Inferior parietal cortex (tissue), 1 donor: ENCODE data around the gene ZNF653.

Experiments used
- DNase-seq: peaks from one replicate; pipeline ENCODE4 v3.0.0-alpha.2; 2016; ENCODE audit errors: extremely low spot score

The ZNF653 gene

DNA sequence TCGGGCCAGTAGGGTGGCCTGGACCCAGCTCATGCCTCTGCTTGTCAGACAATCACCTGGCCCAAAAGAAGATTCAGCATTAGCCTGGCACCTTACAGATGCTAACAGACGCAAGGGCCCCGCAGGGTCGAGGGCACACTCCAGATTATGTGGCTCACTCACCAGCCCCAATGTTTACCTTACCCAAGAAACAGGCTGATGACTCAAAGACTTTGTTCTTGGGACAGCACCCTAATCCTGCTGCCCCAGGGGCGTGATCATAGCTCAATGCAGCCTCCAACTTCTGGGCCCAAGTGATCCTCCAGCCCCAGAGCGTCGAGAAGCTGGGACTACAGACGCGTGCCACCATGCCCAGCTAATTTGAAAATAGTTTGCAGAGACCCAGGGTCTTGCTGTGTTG is 13.5 kb upstream of the ZNF653 start:
- DNase-seq, result no peak

DNA sequence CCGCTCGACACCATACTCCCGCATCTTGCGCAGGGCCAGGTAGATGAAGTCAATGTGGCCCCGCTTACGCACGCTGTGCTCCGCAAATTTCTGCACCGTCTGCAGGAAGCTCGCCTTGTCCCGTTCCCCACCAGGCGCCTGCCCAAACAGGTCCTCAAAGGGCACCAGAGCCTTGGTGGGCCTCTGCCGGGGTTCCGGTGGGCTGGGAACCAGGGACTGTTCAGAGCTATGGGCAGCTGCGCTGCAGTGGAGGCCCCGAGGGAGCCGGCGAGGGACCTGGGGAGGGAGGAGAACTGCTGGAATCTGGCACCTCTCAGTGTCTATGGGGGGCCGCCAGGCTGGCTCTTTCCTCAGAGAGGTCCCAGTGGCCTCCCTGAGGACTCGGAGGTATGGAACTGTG is 8.3 kb upstream of the ZNF653 start:
- no peak for DNase-seq

DNA sequence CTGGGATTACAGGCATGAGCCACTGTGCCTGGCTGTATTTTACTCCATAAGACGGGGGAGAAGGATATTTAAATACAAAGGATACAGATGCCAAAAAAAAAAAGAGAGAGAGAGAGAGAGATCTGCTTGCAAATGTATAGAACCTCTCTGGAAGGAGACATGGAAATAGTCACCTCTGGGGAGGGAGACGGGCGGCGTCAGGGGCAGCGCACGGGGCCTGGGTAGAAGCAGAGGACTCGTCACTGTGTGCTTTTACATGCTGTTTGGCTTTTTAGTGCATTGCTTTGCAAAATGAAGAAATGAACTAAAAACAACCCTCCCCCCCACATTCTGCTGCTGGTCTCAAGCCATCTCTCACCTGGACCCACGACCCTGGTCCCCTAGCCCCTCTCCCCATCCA is 4.8 kb upstream of the ZNF653 start:
- DNase-seq, result no peak

DNA sequence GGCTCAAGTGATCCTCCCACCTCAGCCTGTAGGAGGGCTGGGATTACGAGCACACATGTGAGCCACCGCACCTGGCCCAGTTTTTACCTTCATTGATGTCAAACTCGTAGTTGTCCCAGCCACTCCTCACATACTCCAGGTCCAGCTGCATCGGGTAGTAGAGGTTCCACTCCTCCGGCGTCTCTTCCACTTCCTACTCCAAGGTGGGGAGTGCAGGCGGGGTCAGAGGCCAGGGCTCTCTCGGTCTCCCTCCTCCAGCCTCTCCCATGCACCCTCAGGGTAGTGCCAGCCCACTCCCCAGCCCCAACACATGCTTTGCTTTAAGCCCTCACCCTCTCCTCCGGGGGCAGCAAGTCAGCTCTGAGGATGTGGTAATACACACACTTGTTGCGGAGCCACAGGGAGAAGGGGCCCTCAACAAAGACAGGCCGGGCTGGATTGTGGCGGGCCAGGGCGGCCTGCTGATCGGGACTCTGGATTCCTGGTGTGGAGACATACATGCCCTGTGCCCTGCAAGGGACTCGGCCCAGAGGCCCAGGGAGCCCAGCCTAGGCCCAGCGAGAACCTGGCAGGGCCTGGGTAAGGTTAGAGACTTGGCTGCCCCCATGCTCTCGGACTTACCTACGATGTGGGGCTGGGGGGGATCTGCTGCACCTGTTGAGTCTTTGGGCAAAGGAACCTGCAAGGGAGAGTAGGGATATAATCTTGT is 1.9 kb upstream of the ZNF653 start:
- no peak for DNase-seq

DNA sequence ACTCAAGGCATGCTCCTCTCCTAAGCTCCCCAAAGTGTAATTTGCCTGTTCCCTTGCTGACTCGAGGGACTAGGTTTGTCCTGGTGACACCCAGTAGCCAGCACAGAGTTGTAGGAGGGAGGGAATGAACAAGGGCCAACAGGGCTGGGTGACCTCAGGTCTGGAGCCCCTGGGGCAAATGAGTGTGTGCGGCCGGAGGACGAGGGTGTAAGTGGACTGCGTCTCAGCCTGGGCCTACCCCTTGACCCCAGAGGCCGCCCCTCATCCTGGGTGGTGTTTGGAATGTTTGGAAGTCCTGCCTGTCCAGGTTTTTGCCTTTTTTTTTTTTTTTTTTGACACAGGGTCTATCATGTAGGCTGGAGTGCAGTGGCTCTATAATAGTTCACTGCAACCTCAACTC is 1.3 kb upstream of the ZNF653 start:
- DNase-seq, result no peak

DNA sequence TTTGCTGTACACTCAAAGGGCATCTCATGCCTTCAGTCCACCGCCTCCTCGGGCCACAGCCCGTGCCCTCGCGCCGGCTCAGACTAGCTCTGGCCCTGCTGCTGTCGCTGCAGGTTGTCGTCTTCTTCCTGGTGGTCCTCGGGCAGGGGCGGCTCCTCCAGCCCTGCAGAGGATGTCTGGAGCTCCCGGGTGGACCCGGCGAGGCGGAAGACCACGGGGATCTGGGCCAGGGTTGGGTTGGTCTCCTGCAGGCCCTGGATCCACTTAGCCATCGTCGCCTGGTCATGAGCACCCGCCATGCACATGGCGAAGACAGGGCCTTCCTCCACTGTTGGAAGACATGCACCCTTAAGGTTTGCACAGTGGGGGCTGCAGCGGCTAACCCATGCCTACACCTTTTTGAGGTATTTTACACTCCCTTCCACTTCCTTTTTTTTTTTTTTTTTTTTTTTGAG is 489 bp upstream of the ZNF653 start:
- DNase-seq, result no peak

DNA sequence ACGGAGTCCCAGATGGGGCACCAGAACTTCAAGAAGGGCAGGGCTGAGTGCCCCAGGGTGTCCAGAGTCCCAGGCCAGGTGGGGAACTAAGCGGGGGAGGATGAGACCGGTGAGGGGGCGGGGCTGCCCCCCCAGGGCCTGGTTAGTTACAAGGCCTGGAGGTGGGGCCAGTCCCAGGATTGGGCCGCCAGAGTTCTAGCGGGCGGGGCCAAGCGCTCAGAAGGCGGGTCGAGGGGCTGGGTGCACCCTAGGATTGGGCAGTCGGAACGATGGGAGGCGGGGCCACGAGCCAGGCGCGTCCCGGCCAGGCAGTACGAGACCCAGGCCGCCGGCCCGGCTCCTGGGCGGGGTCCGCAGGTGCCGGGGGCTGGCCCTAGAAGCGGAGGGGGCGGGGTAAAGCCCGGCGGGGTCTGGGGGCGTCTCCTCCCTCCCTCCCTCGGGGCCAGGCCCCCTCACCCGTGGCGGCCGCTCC is 571 bp downstream of the ZNF653 start:
- DNase-seq, result peak; percentile 93

DNA sequence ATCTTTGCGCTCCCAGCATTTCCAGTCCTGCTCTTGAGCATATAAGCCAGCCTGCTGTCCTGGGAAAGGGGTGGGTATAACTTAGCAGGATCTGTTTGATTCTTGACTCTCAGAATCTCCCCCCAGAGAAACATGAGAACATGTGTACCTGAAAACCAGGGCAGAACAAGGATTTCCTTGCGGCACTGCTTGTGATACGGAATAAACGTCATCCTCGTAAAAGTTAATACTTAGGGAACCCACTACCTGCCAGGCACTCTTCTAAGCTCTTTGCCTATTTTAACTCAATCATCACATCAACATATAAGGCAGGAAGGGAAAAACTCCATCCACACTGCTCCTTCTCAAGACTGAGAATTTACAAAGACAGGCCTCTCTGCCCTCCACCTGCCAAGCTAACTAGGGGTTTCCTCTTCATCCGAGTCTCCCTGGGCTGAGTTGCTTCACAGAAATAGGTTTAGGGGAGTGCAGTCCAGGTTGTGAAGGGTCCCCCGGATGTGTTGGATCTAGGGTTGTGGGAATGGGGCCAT is 1.1 kb downstream of the ZNF653 start:
- no peak for DNase-seq

DNA sequence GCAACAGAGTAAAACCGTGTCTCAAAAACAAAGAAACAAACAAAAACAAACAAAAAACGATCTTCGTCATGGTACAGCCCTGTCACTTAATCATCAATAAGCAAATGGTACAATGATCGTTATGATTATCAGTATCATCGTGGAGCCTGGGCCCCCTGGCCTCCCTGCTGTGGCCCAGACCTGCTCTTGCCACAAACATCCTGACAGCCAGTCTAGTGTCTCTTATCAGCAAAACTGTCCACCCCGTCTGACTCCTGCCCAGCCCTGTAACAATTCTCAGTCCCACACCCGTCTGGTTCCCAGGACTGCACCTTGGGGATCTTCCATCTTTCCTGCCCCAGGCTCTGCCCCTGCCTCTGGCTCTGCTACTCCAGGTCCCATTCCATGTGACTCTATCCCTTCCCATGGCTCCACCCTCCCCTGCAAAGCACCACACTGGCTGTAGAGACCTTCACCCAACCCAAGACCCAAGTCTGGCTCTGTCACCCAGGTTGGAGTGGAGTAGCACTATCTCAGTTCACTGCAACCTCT is 5.7 kb downstream of the ZNF653 start:
- DNase-seq, result no peak

DNA sequence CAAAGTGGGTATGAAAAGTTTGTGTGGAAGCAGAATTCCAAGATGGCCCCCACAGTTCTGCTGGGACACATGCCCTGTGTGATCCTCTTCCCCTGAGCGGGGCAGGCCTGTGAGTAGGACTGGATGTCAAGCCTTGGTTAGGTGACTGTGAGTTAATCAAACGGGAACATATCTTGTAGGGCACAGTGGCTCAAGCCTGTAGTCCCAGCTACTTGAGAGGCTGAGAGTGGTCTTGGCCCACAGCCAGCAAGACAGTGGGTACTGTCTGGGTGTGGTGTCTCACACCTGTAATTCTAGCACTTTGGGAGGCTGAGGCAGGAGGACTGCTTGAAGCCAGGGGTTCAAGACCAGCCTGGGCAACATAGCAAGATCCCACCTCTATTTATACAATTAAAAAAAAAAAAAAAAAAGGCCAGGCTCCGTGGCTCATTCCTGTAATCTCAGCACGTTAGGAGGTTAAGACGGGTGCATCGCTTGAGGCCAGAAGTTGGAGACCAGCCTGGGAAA is 6.4 kb downstream of the ZNF653 start:
- no peak for DNase-seq

DNA sequence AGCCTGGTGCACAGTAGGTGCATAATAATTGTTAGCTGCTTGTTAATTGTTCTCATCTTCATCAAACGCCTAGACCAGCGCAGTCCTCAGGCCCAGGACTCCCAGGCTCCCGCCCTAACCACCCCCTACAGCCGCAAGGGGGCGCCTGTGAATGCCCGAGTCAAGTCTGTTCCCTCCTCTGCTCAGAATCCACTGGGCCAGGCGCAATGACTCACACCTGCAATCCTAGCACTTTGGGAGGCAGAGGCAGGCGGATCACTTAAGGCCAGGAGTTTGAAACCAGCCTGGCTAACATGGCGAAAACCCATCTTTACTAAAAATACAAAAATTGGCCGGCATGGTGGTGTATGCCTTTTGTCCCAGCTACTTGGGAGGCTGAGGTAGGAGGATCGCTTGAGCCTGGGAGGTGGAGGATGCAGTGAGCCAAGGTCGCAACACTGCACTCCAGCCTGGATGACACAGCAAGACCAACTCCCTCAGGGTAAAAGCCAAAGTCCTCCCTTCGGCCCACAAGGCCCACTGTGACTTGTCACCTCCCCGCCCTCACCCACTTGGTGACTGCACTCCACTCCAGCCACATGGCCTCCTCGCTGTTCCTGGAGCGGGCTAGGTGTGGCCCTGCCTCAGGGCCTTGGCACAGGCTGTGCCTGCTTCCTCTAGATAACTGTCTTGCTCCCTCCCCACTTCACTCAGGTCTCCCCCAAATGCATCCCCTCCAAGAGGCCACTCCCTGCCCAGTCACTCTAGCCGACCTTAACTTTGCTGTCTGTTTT is 9.1 kb downstream of the ZNF653 start:
- peak; percentile 57 for DNase-seq

DNA sequence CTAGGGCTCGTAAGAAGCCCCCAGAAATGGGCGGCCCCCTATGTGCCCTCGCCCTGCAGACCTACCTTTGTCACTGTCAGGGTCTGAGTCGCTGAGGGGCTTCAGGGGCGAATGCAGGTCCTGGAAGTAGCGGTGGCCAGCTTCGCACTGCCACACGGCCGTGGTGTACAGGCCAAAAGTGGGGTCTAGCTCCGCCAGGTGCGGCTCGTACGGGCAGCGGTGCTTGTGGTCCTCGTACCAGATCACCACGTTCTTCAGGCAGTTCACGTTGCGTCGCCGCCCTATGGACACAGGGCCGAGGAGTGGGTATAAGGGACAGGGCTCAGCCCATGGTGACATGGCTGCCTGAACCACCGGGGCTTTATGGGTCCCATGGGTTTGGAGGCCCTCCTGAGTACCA is 9.8 kb downstream of the ZNF653 start:
- no peak for DNase-seq

DNA sequence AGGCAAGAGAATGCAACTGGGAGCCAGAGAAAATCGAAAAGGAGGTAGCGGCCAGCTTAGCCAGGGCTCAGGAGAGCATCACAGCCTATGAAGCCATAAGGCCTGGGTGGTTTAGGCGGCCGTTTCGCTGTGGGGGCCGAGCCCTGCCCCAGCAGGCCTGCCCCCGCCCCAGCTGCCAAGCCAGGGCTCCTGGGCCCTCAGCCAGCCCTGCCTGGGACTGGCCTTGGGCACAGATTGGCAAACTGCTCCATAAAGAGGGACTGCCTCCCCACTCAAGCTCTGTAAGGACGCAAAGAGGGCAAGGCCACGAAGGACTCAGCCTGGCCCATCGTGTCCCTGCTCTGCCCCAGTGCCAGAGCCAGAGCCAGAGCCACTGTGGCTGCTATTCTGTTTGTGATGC is 10.2 kb downstream of the ZNF653 start:
- DNase-seq, result no peak

DNA sequence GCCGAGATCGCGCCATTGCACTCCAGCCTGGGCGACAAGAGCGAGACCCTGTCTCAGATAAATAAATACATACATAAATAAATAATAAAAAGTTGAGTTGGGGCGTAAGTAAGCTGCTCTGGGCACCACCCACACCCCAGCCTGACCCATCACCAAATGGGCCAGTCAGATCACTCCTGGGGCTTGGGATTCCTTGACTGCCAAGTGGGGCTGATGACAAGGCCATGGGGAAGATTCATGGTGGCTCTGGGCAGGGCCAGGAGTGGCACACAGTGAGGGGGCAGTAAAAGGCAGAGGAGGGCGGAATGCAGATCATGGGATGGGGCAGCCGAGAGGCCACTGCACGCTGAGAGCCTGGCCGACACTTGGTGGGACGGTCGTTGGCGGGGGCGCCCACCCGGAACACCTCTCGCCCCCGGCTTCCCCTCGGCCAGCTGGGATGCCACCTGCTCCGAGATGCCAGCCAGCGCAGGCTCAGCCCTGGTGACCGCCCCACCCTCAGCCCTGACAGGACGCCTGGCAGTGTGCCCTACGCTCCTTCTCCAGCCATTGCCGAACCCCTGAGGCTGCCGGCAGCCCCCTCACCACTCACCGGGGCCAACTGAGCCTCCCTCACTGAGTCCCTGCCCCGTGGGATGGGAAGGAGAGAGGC is 10.9 kb downstream of the ZNF653 start:
- DNase-seq, result no peak

DNA sequence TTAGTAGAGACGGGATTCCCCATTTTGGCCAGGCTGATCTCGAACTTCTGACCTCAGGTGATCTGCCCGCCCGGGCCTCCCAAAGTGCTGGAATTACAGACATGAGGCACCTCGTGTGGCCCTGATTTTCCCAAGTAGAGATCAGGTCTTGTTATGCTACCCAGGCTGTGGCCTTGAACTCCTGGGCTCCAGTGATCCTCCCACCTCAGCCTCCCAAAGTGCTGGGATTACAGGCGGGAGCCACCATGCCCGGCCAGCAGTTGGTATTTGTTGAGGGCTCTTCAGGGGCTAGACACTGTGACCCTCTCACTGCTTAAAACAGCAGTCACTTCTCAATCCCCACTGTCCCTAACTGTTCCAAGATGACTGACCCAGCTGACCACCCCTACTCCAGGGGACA is 16.3 kb downstream of the ZNF653 start:
- no peak for DNase-seq

DNA sequence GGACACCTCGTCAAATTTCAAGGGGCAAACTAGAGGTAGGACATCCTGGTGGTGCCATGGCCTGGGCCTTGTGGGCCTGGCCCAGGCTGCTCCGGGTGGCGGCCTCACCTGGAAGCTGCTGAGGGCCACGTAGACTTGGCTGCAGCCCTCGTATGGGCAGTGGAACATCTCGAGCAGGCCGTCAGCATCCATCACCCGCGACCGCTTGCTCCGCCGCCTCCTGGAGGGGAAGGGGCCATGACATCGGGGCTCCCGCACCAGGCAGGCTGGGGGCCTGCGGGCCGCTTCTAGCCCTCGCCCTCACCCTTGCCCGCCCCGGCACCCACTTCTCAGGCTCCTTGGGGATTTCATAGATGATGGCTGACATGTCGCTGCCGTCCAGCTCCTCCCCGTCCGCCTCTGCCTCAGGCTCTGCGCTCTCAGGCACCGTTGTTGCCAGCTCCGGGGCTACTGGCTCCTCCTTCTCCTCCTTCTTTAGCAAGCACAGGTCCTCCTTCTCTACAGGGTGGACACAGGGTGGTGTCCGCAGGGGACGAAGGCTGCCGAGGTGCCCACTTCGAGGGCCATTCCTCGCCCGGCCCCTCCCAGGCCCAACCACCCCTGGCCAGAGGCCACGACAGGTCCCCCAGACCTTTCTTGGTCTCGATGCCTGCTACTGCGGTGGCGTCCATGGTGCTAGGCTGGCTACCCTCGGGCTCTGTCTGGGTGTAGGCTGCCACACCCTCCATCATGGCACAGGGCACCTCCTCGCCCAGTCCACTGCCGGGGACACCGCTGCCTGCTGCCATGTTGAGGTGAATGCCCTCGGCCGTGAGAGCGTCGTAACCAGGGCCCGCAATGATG is 18.8 kb downstream of the ZNF653 start:
- DNase-seq, result no peak

DNA sequence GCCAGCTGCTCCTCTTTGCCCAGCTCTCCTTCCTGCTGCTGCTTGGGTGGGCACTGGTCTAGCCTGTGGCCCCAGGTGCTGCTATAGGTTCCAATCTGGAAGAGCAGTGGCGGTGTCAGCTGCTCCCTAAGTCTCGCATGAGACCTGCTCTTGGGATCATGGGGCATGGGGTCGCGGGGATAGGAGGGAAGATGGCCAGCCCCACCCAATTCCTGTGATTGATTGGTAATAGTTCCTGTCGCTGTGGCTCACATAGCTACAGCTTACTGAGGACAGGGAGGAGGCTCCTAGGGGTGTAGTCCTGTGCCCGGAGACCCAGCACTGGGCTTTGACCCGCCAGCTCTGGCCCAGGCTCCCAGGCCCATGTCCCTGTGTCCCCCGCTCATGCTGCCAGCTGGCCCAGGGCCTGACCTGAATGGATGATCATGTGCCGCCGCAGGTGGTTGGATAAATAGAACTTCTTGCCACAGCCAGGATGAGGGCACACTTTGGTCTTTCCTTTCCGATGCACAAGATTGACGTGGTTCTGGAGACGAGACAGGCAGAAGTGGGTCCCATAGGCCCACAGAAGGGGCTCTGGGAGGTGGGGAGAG is 20.3 kb downstream of the ZNF653 start:
- no peak for DNase-seq

DNA sequence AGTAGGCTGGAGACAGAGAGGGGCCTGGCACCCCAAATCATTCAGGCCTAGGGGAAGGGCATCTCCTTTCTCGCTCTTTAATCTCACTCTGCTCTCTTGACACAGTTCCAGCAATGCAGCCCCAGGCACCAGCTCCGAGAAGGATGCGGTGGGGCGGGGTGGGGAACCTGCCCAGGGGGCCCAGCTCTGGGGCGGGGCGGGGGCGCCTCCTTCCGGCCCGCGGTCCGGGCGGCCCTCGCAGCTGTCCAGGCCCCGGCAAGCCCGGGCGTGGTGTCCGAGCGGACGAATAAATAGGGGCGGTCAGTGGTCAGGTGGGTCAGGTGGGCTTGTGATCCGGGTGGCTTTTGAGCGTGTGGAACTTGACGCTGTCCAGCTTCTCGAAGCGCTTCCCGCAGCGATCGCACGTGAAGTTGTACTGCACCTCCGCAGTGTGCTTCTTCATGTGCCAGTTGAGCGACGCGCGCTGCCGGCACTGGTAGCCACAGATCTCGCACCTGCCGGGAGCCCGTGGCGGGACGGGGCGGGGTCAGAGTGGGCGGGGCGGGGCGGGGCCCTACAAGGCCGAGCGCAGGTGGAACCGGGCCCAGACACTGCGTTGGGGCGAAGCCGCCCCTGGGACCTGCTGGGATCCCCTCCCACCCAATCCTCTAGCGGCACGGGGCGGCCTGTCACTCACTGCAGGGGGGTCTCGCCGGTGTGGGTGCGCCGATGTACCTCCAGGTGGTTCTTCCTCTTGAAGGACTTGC is 22.1 kb downstream of the ZNF653 start:
- no peak for DNase-seq

DNA sequence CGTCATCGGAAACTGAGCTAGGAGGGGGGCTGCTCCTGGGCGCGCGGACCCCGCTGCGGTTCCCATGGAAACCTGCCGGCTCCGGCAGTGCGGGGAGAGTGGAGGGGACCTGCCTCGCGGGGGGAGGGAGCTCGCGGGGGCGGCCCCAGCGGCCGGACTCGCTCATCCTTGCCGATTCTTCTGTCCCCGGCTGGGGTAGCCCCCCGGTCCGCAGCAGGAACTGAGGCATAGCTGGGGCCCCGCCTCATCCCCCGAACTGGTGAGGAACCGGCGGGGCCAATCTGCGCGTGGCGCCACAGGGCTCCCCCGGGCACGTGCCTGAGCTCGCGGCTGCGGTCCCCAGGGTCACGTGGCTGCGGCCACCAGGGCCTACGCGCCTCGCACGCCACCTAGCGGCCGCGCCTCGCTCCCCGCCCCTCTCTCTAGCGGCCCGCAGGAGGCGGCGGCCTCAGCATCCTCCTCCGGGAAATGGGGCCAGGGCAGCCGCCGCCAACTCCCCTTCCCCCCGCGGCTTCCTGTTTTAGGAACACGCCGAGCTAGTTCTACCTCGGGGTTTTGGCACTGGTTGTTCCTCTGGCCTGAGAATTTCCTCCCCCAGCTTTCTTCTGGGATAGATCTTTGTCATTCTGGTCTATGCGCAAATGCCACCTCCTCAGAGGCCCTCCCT is 23.1 kb downstream of the ZNF653 start:
- peak; percentile 85 for DNase-seq
